HL-60/S4 treated with retinoic acid at 250 ng/mL for 4 days and 3 days (cell line): ENCODE data around the gene HARS2.
"Not testable (repeated sequence)": the region's sequence is repeated elsewhere in the genome, so short reads cannot be mapped to it uniquely, and the experiment has no call there.

Source experiments
- in situ Hi-C: fragments of 300-500 bp; cut with MboI; formaldehyde crosslinking; loops from 2 replicates; pipeline ENCODE4 v1.7.0; 2022; ENCODE audit warnings: low sequenced_read_pairs

Gene HARS2, protein sequence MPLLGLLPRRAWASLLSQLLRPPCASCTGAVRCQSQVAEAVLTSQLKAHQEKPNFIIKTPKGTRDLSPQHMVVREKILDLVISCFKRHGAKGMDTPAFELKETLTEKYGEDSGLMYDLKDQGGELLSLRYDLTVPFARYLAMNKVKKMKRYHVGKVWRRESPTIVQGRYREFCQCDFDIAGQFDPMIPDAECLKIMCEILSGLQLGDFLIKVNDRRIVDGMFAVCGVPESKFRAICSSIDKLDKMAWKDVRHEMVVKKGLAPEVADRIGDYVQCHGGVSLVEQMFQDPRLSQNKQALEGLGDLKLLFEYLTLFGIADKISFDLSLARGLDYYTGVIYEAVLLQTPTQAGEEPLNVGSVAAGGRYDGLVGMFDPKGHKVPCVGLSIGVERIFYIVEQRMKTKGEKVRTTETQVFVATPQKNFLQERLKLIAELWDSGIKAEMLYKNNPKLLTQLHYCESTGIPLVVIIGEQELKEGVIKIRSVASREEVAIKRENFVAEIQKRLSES

DNA sequence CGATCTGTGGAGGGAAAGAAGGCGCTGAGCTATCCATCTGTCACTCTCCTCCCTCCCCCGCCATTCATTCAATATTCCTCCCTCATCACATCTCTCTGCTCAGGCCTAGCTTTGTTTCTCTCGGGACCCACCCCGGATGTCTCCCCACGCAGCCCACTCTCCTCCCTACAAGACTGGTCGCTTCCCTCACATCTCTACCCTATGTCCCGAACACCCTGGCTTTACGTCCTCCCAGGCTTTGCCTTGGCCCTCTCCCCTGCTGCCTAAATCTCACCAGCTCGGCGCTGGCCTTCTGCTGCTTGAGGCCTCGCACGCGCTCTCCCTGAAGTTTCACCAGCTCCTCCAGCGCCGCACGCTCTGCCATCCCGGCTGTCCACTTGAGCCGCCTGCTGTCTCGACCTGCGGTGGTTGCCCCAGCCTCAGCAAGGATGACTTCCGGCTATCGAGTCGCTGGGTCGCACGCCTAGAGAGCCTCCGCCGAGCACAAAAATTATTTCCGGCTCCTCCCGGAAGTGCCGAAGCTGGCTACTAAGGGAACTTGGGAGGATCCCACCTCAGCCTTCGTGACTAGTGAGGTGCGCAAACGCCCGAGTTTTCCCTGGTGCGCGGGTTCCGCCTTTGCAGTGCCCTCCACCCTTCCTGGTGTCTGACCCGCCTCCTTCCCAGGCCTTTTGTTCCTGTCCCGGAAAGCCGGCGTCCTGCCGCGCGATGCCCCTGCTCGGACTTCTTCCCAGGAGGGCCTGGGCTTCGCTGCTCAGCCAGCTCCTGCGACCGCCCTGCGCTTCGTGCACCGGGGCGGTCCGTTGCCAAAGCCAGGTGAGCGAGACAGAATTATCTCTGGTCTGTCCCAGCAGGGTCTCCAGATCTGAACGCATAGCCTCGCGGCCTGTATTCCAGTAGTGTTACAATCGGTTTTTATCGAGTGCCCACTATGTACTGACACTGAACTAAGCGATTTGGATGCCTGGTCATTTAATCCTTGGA, at the start of gene HARS2, which contains the start of gene HARS1:
HARS2 (plus strand) TSS at position 515 of the 984 bp plus-strand sequence; CDS start at position 709, 194 bp downstream.
HARS1 (minus strand) TSS at position 430 of the 984 bp plus-strand sequence; CDS start at position 364, 66 bp downstream.
- in situ Hi-C loops: no loop called here

DNA sequence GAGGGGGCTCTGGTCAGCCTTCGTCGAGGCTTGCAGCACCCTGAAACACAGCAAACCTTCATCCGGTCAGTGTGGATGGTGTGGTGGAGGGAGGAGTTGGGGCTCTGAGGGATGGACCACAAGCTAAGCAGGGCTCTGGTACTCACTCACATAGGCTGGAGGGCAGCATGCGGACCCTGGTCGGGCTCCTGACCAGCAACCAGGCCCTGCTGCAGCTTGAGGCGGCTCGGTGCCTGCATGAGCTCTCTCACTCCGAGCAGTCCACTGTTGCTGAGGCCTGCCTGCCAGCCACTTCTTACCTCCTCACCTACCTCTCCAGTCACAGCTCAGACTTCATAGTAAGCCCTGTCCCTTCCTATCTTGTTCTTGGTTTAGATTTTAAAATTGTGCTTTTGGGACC, 49.5 kb upstream of the HARS2 start:
- in situ Hi-C loops: no loop called here

DNA sequence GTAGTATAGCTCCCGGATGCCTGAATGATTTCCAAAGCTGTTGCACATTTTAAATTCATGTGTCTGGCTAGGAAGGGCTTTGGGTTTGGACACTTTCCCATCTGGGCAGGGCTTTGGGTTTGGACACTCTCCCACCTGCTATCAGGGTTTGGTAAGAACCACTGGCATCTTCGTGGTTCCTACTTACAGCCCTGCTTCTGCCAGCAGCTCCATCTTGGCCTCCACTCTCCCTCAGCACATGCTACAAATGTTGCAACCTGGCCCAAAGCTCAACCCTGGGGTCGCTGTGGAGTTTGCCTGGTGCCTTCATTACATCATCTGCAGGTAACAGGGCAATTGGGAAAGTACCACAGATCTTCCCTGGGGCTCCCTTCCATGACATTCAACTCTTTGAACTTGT, 48.5 kb upstream of the HARS2 start:
- in situ Hi-C loops: no loop called here

DNA sequence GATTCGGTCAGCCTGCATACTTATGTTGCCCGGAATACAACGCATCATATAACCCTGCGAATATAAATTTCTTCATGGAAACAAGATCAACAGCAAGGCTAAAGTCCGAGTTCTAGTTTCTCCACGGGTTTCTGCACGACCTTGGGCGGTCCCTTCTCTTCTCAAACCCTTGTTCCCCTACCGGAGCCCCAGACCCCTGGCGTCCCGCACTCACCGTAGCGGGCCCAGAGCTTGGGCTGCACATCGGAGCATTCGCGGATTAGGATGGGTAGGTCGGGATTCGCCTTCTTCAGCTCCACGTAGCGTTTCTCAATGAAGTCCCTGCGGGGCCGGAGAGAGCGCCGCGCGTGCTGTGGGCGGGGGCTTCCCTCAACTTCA, 44.2 kb upstream of the HARS2 start:
- in situ Hi-C loops: no loop called here

DNA sequence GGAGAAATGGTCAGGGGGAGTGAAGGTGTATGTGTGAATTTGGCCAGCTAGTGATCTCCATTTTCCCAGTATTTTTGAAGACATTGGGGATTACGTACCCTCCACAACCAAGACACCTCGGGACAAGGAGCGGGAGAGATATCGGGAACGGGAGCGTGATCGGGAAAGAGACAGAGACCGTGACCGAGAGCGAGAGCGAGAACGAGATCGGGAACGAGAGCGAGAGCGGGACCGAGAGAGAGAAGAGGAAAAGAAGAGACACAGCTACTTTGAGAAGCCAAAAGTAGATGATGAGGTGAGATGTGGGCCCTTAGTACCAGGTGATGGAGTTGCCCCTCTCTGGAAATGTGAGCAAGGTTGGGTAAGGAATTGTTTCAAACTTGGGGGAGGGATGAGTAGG, 32.4 kb upstream of the HARS2 start:
- in situ Hi-C loops: no loop called here

DNA sequence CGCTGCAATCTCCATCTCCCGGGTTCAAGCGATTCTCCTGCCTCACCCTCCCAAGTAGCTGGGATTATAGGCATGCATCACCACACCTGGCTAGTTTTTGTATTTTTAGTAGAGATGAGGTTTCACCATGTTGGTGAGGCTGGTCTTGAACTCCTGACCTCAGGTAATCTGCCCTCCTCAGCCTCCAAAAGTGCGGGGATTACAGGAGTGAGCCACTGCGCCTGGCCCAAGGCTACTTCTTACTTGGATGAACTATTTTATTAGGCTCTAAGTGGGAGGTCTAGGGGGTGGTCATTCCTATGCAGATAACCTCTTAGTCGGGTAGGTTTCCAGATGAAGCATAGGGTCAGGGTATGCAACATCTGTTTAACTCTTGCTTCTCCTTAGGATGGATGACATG, 30.9 kb upstream of the HARS2 start:
- in situ Hi-C loops: not testable (repeated sequence)

DNA sequence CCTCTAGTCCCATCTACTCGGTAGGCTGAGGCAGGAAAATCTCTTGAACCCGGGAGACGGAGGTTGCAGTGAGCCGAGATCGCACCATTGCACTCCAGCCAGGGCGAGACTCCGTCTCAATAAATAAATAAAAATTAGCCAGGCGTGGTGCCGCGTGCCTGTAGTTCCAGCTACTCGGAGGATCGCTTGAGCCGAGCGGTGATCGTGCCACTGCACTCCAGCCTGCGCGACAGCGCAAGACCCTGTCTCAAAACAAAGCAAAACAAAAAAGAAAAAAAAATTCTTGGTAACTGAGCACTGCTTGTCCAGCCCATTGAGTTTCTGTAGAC, 27.3 kb upstream of the HARS2 start:
- in situ Hi-C loops: no loop called here

DNA sequence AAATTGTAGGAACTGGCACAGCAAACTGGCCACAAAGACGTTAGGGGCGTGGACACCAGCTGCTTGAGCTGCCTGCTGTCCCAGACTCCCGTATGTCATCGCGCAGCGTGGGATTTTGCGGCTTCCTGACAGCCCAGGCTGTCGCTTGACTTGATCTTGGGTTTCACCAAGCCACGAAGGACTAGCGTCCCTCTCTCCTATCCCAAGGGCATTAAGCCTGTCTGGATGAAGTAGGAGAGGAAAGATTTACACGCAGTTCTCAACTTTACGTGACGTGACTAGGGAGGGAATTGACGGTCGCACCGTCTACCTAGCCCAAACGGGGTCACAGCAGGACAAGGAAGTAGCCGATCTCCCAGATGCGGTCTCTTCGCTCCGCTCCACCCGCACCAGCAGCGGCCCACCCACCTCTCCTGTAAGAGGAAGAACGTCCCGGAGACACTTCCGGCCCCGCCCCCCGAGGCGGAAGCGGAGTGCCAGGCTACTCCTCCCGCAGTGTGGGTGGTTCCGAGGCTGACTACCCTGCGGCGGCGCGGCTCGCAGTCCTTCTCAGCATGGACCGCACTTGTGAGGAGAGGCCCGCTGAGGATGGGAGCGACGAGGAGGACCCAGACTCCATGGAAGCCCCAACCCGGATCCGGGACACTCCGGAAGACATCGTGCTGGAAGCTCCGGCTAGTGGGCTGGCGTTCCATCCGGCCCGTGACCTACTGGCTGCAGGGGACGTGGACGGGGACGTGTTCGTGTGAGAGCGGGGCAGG, 26.7 kb upstream of the HARS2 start, which contains the start of gene WDR55:
WDR55 (plus strand) TSS at position 546 of the 761 bp plus-strand sequence; CDS start at position 555, 9 bp downstream.
- in situ Hi-C loops: no loop called here

DNA sequence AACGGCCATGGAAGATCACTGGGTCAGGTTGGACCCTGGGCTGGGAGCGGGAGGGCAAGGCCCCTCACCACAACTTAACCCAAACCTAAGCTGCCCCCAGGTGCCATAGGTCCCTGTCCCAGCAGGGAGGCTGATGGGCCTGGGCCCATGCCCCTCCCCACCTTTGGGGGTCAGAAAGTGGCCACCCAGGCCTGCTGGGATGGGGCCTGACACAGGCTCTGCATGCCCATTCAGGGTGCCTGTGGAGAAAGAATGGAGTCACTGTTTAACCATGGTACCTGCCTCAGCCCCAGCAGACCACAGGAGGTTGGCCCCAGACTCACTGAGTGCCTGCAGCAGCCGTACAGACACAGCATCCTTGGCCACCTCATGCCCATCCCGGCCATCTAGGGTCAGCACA, 20.2 kb upstream of the HARS2 start:
- in situ Hi-C loops: not testable (repeated sequence)

DNA sequence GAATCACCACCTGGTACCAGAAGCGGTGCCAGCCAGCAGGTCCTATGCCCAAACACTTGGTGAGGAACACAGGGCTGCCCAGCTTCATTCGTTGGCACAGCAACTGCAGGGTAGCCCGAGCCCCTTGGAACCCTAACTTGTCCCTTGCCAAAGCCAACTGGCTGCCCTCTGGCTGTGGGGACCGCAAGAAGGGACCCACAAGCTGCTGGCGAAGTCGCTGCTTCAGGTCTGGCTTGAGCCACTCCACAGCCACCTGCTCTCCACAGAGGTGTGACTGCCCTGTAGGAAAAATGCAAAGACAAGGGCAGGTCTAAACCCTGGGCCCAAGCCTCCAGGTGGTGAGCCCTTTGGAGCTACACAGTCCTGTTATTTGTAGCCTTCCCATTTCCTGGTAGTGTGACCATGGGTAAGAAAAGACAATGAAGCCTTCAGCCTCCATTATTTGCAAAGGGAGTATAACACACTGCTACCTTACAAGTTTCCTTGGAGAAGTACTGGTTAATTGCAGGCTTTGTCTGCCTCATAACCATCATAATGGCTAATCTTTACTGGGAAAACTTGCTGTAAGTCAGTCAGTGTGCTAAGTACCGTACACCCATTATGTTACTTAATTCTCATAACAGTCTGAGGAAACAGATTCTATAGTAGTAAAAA, 19.7 kb upstream of the HARS2 start:
- in situ Hi-C loops: no loop called here

DNA sequence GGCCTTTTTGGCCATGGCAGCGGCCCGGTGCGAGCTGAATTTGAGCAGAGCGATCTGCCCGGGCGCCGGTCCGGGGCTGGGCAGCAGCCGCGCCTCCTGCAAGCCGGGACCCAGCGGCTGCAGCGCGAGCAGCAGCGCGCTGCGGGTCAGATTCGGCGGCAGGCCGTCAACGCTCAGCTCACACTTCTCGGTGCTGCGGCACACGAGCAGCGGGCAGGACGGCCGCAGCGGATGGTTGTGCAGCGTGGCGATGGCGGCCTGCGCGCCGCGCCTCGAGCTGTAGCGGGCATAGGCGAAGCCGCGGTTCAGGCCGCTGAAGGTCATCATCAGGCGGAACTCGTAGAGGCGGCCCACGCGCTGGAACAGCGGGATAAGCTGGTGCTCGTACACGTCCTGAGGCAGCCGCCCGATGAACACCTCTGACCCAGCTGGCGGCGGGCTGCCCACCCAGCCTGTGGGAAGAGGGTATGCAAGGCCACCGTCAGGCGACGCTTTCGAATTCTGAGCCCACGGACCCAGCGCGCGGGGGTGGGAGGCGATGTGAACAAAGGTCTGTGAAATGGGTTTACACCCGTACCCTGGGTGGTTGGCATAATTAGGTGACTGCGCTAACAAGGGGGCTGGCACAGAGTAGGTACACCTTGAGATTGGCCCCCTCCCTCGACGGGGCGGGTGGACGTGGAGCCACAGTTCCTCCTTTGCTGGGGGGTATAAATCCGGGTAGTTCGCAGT, 18.6 kb upstream of the HARS2 start:
- in situ Hi-C loops: no loop called here

DNA sequence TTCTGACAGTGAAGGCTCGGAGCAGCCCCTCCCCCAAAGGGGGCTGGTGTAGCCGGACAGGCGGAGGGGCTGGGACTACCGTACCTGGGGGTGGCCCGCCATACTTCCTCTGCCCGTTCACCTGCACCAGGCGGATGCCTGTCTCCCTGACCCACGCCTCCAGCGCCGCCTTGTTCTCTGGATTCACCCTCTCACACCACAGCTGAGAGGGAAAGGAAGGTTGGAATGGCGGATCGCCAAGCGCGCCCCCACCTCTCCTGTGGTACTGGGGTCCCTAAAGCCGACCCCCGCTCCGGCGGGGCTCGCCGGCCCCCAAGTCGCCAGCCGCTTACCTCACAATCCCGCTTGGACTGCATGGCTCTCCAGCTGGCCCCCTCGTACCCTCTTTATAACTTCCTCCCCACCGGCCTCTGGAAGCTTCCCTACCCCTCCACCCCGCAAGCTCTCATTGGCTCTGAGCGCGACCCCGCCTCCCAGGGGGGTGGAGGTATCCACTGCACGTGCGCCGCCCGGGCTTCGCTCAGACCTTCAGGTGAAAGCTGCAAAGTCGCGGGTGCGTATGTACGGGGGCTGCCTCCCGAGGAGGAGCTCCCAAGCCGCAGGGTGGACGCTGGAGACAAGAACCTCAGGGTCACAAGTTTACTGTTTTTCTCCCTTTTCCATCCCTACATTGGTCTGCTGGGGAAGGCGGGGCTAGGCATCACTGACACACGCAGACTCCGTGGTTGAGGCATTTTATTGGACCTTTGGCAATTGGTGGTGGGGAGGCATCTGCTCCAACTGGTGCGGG, 17.9 kb upstream of the HARS2 start, which contains the start of gene DND1:
DND1 (minus strand) TSS at position 390 of the 790 bp plus-strand sequence; CDS start at position 356, 34 bp downstream.
- in situ Hi-C loops: no loop called here

DNA sequence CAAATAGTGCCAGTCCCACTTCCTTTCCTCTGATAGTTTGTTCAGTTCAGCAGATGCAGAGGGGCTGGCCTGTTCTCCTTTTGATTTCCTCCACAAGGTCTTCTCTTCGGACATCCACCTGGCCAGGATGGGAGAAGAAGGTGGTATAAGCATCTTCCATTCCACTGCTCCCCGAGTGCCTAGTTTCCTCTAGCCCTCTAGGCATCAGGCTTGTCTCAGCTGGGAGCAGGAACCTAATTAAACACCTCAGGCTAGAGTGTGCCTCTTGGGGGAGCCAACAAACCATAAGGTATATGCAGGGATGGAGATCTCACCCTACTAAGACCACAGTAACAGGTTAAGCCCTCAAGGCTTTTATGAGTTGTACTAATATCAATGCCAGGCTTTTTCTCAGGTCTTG, 17.0 kb upstream of the HARS2 start:
- in situ Hi-C loops: no loop called here

DNA sequence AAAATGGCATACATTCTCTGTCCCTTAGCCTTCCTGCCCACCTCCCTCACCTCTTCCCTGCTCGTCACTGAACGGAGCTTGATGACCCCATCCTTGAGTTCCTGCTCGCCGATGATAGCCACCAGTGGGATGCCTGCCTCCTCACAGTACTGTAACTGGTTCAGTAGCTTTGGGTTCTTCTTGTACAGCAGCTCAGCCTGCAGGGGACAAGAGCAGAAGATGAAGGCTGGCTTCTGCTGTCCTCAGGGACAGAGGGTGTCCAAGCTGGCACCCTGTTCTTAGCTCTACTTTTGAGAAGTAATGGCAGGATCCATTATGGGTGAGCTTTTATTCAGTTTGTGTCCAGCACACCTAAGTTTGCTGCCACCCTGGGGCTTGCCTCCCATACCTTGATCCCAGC, 16.6 kb upstream of the HARS2 start:
- in situ Hi-C loops: no loop called here

DNA sequence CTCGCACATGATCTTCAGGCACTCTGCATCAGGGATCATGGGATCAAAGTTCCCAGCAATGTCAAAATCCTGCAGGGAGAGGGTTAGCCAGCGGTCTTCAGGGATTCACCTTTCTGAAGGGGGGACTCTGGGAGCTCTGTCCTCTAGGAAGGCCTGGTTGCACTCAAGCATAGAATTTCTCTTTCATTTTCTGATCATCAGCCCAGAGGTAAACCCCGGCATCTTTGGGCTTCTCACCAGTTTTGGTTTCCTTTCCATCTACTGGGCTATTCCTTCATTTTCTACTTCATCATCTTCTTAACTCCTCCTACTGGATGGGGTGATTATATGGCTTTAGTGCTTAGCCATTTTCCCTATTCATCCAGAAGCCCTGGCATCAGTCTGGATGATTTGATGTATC, 13.3 kb upstream of the HARS2 start:
- in situ Hi-C loops: no loop called here

DNA sequence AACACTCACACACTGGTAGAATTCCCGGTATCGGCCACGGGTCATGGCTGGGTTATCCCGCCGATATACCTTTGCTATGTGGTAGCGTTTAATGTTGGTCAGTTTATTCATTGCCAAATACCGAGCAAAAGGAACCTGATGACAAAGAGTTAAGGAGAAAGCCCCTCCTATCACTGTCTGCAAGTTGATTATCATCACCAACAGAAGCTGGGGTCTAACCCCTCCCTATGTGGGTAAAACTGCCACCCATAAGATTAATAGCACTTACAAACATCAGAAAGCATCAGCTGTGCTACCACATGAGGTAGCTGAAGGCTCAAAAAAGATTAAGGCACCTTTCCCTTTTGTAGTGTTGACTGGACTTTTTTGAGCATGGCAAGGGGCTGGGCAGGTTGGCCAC, 12.3 kb upstream of the HARS2 start:
- in situ Hi-C loops: no loop called here

DNA sequence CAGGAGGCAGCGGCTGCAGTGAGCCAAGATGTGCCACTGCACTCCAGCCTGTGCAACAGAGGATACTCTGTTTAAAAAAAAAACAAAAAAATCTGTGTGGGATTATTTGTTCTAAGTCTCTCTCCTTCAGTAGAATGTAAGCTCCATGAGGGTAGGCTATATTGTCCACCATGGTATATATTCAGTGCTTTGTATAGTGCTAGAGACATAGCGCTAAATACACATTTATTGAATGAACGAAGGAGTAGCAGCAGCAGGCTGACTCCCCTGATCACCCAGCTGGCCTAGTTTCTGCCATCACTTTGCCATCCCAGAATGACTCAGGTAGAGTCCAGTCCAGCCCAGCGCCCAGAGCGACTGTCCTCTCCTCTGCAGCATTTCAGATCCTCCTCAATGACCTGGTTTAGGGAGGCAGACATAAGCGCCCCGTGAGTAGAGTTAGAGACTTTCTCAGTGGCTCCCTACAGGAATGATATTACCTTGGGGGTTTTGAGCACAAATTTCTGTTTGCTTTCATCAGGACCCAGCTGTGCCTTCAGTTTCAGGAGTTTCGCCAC, 801 bp upstream of the HARS2 start:
- in situ Hi-C loops: no loop called here

DNA sequence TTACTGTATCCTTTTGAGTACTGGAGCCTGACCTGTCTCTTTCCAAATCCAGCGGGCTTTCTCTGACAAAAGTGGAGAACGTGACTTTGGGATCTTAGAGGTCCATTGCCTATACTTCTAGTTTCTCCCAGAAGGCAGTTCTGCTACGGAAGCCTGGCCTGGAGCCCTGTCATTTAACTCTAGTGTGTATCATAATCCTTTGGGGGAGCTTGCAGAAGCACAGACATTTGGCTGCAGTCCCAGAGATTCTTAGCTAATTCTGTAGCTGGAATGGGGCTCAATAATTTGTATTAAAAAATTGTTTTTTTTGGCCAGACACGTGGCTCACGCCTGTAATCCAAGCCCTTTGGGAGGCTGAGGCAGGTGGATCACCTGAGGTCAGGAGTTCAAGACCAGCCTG, 3.0 kb downstream of the HARS2 start:
- in situ Hi-C loops: no loop called here
